Parathyroid adenoma (tissue), 2 donors: Measurements from ENCODE around the gene IKZF1.

Experiments
- H2AFZ ChIP-seq: fragments of 300-600 bp; sonication (generic); one replicate; pipeline ENCODE4 v1.7.0; 2017; ENCODE audit warnings: antibody characterized with exemption, mild to moderate bottlenecking
- H3K27ac ChIP-seq: fragments of 300-600 bp; sonication (generic); one replicate; pipeline ENCODE4 v1.7.0; 2017
- H3K27me3 ChIP-seq: fragments of 300-600 bp; sonication (generic); one replicate; pipeline ENCODE4 v1.7.0; 2017; ENCODE audit warnings: low read length; ENCODE audit not compliant: control insufficient read depth, insufficient read depth
- H3K36me3 ChIP-seq: fragments of 300-600 bp; sonication (generic); one replicate; pipeline ENCODE4 v1.7.0; 2017; ENCODE audit warnings: low read length; ENCODE audit not compliant: control insufficient read depth, insufficient read depth
- H3K4me1 ChIP-seq: fragments of 300-600 bp; sonication (generic); one replicate; pipeline ENCODE4 v1.7.0; 2017; ENCODE audit warnings: control low read depth
- H3K4me2 ChIP-seq: fragments of 300-600 bp; sonication (generic); one replicate; pipeline ENCODE4 v1.7.0; 2017; ENCODE audit warnings: low read length
- H3K4me3 ChIP-seq: fragments of 300-600 bp; sonication (generic); one replicate; pipeline ENCODE4 v1.7.0; 2017; ENCODE audit warnings: low read depth, low read length
- H3K79me2 ChIP-seq: fragments of 300-600 bp; sonication (generic); one replicate; pipeline ENCODE4 v1.7.0; 2017; ENCODE audit warnings: control low read depth
- H3K9ac ChIP-seq: fragments of 300-600 bp; sonication (generic); one replicate; pipeline ENCODE4 v1.7.0; 2017; ENCODE audit warnings: mild to moderate bottlenecking
- H3K9me3 ChIP-seq: fragments of 300-600 bp; sonication (generic); one replicate; pipeline ENCODE4 v1.7.0; 2017; ENCODE audit warnings: low read length; ENCODE audit not compliant: control insufficient read depth
- TF ChIP-seq, protein P1 (sequence below): fragments of 300-600 bp; sonication (generic); IDR thresholded peaks from one replicate; pipeline ENCODE4 v1.7.0; 2017; ENCODE audit warnings: antibody characterized with exemption, mild to moderate bottlenecking
- donor health status: primary hyperparathyroidism.

Gene IKZF1

DNA sequence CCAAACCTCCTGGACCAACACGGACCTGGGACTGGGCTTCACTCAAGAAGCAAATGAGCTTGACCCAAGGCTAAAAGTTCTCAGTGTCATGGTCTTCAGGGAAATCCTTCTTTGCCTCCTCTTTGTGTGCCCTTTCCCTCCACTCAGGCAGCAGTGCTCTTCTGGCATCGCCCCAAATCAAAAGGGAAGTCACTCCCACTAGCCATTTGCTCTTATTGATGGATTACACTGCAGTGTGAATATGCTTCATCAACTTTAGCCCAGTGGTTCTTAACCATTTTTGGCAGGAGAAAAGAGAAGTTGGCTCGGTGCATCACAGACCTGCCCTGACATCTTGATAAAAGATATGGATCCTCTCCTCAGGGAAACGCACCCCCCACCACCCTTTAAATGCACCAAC is 19.2 kb upstream of the IKZF1 start:
- H3K9ac ChIP-seq, result no peak overlapping the region
- H3K27me3 ChIP-seq, result no peaks in the 10 kb centered on the region
- TF ChIP-seq, protein P1, sequence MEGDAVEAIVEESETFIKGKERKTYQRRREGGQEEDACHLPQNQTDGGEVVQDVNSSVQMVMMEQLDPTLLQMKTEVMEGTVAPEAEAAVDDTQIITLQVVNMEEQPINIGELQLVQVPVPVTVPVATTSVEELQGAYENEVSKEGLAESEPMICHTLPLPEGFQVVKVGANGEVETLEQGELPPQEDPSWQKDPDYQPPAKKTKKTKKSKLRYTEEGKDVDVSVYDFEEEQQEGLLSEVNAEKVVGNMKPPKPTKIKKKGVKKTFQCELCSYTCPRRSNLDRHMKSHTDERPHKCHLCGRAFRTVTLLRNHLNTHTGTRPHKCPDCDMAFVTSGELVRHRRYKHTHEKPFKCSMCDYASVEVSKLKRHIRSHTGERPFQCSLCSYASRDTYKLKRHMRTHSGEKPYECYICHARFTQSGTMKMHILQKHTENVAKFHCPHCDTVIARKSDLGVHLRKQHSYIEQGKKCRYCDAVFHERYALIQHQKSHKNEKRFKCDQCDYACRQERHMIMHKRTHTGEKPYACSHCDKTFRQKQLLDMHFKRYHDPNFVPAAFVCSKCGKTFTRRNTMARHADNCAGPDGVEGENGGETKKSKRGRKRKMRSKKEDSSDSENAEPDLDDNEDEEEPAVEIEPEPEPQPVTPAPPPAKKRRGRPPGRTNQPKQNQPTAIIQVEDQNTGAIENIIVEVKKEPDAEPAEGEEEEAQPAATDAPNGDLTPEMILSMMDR, result no peak
- no peaks in the 10 kb centered on the region for H3K36me3 ChIP-seq
- H3K79me2 ChIP-seq, result no peaks in the 10 kb centered on the region
- H3K4me2 ChIP-seq, result no peak overlapping the region
- no peak overlapping the region for H3K4me3 ChIP-seq
- no peak overlapping the region for H3K27ac ChIP-seq
- no peaks in the 10 kb centered on the region for H3K4me1 ChIP-seq
- no peak overlapping the region for H2AFZ ChIP-seq
- H3K9me3 ChIP-seq, result no peaks in the 10 kb centered on the region

DNA sequence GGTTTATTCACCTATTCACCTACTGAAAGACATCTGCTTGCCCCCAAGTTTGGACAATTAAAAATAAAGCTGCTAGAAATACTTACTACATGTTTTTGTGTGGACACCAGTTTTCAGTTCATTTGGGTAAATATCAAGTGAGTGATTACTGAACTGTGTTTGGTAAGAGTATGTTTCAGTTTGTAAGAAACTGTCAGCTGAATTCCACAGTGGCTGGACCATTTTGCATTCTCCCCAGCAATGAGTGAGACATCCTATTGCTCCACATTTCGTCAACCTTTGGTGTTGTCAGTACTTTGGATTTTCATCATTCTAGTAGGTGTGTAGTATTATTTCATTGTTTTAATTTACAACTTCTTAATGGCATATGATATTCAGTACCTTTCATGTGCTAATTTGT is 17.4 kb upstream of the IKZF1 start:
- H3K4me1 ChIP-seq, result no peaks in the 10 kb centered on the region
- no peak overlapping the region for H3K4me3 ChIP-seq
- no peak overlapping the region for H3K9ac ChIP-seq
- H2AFZ ChIP-seq, result no peak overlapping the region
- no peaks in the 10 kb centered on the region for H3K9me3 ChIP-seq
- no peak overlapping the region for H3K4me2 ChIP-seq
- H3K27ac ChIP-seq, result no peak overlapping the region
- no peaks in the 10 kb centered on the region for H3K79me2 ChIP-seq
- TF ChIP-seq, protein P1, result no peak
- no peaks in the 10 kb centered on the region for H3K27me3 ChIP-seq
- no peaks in the 10 kb centered on the region for H3K36me3 ChIP-seq

DNA sequence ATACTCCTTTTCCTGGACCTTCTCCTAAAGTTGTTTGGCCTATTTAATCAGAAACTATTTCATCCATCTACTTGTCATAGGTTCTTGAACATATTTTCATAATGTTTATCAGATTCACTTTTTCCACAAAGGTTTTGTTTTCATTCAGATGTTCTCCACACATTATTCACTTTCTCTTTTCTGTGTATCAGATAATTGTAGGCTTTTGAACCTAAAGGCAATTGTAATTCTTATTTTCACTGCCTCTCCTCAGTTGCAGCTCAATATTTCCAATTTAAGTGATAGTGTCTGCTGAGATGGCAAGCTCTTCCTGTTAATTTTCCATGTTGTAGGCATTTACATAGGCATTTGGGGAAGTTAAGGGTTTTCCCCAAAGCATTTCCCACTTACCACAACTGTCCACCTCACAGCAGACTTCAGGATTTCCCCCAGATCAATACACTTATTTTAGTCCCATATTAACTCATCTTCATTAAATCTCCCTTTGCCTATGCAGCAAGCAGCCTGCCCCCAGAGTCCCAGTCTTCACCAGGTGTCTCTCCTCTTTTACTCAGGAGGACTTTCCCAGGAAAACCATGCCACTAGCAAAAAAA is 12.3 kb upstream of the IKZF1 start:
- TF ChIP-seq, protein P1, result no peak
- H3K79me2 ChIP-seq, result no peaks in the 10 kb centered on the region
- H3K4me1 ChIP-seq, result no peaks in the 10 kb centered on the region
- H3K36me3 ChIP-seq, result no peaks in the 10 kb centered on the region
- no peaks in the 10 kb centered on the region for H3K9me3 ChIP-seq
- no peak overlapping the region for H3K4me2 ChIP-seq
- H3K27me3 ChIP-seq, result no peaks in the 10 kb centered on the region
- H3K4me3 ChIP-seq, result no peak overlapping the region
- no peak overlapping the region for H2AFZ ChIP-seq
- no peak overlapping the region for H3K9ac ChIP-seq
- H3K27ac ChIP-seq, result no peak overlapping the region

DNA sequence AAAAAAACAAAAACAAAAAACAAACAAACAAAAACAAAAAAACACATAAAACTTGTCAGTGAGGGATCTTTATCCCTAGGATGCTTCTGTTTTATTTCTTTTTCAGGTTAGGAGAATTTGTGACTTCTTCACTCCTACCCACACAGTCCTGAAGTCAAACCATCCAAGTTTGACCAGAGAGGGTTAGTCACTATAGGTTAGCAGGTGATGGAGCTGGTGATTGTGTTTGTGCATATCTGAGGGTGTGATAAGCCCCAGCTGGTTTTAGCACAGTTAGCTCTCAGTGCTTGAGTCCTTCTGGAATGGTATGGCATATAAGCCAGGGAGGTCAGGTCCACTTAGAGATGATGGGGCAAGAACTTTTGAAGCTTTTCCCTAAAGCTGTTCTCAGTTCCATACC is 11.8 kb upstream of the IKZF1 start:
- Histone ChIP-seq H3K4me1 (no peaks in the 10 kb centered on the region), H3K4me2 (no peak overlapping the region), H3K9ac (no peak overlapping the region), H3K27me3 (no peaks in the 10 kb centered on the region), H3K9me3 (no peaks in the 10 kb centered on the region), H3K4me3 (no peak overlapping the region), H3K27ac (no peak overlapping the region), H3K36me3 (no peaks in the 10 kb centered on the region), H3K79me2 (no peaks in the 10 kb centered on the region), H2AFZ (no peak overlapping the region)
- TF ChIP-seq, protein P1, result no peak

DNA sequence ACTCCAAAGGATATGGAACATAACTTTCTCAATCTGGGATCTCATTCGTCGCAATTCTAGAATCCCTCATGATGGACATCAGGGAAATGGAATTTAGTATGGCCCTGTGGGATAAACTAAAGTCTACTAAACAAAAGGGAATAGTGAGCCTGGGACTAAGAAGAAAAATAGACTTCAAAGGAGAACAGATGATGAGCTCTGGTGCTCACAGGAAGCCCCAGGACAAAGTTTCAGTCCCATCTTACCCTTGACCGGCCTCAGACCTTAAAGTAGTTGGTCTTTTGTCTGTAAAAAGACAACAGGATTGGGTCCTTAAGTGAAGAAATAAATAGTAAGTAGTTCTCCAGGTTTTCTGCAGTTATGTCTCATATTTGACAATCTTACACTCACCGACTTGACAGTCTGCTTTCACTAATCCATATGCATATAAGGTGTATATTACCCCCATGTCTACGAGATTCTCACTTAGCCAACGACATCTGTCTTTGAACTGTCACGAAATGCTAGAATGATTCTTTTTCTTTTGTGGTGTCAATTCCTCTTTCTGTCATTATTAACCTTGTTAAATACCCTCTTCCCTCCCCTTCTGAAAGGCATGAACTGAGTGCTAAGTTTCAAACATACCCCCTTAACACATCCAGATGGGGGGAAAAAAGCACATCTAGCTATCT is 10.9 kb upstream of the IKZF1 start:
- TF ChIP-seq, protein P1, result no peak
- no peak overlapping the region for H2AFZ ChIP-seq
- H3K9ac ChIP-seq, result no peak overlapping the region
- H3K79me2 ChIP-seq, result no peaks in the 10 kb centered on the region
- H3K9me3 ChIP-seq, result no peaks in the 10 kb centered on the region
- H3K27ac ChIP-seq, result no peak overlapping the region
- H3K4me1 ChIP-seq, result no peaks in the 10 kb centered on the region
- H3K36me3 ChIP-seq, result no peaks in the 10 kb centered on the region
- no peak overlapping the region for H3K4me2 ChIP-seq
- H3K27me3 ChIP-seq, result no peaks in the 10 kb centered on the region
- no peak overlapping the region for H3K4me3 ChIP-seq
